Pancreas (tissue), 10 donors: ENCODE data around the gene PACSIN1. TPM values are rescaled to one million over a fixed set of nuclear protein-coding genes. Genes with fewer than 3 reads are reported as not detected.

Experiments
- ATAC-seq, 4 donors: fragments of 200-7000 bp; cut with Tn5 transposase; one replicate each; pipeline versions ENCODE4 v1.8.0 to v1.9.1; 2020; ENCODE audit warnings: mild to moderate bottlenecking in 4 of 4, moderate library complexity in 4 of 4
- DNase-seq, 6 donors: peaks; one replicate each; pipeline ENCODE4 v3.0.0-alpha.2; 2020
- FAIRE-seq: peaks from 2 replicates; lab custom pipeline; 2012; peaks lifted over from hg19 to GRCh38; lab: Jason Lieb, UNC
- H3K27ac ChIP-seq, 4 donors: fragments of 200-600 bp; sonication (generic); 1 replicate in 3 of 4; 2 replicates in 1 of 4; pipeline versions ENCODE4 v1.5.0 to v1.8.0; 2020
- H3K27me3 ChIP-seq, 4 donors: fragments of 200-600 bp; one replicate each; pipeline ENCODE4 v1.8.0; 2021
- H3K36me3 ChIP-seq, 3 donors: fragments of 200-600 bp; sonication (generic) in 1 of 3; one replicate each; pipeline versions ENCODE4 v1.5.0 to v1.8.0; 2020 to 2021
- H3K4me1 ChIP-seq, 3 donors: fragments of 200-600 bp; one replicate each; pipeline ENCODE4 v1.8.0; 2021
- H3K4me3 ChIP-seq, 4 donors: fragments of 200-600 bp; sonication (generic) in 2 of 4; one replicate each; pipeline versions ENCODE4 v1.5.0 to v1.8.0; 2020 to 2021
- H3K9me3 ChIP-seq, 4 donors: fragments of 200-600 bp; one replicate each; pipeline ENCODE4 v1.8.0; 2021
- CTCF ChIP-seq, 4 donors: fragments of 200-600 bp; sonication (generic) in 3 of 4; IDR thresholded peaks; one replicate each; pipeline versions ENCODE4 v1.5.0 to v1.8.0; 2021; ENCODE audit warnings: antibody characterized with exemption in 4 of 4
- WGBS, 2 donors: extraction: QIAGEN DNeasy Blood & Tissue Kit; methylation state at CpG; one replicate each; pipeline ENCODE4 v1.1.7; 2013; 5-methylcytosine and 5-hydroxymethylcytosine counted together
- intact Hi-C, 3 donors: fragments of 100-400 bp; cut with DNase I; formaldehyde crosslinking; loops; one replicate each; pipeline versions ENCODE4 v1.11.1 to v1.14.2; 2022
- polyA plus RNA-seq, 2 donors: library from polyadenylated mRNA; stranded (reverse); fragments of 200-250 nt; gene quantifications; one replicate each; pipeline ENCODE4 v1.2.3, GENCODE V29; 2013
- total RNA-seq, 6 donors: library from RNA; stranded (reverse); fragmentation: NEBNext Ultra II Directional in 4 of 6; extraction: Animal tissue kit (Norgen Biotek cat#: 25700) in 4 of 6; gene quantifications; one replicate each; pipeline versions ENCODE4 v1.2.1 to v1.2.4, GENCODE V29; 2021 to 2023
- donor health status: healthy with polysubstance abuse.
- donor health status: DM: no; HTN: no; CAD: no; lungs with moderate emphysema.
- donor health status: DM: no; HTN: no; CAD: no.
- donor health status: control.
- donor health status: control.
- donor health status: Bipolar disorder and iron deficiency.
- donor health status: DM: yes; HTN: yes; CAD: no.
- donor health status: DM: no; HTN: no; CAD: no.
- donor health status: DM: no; HTN: no; CAD: no.
- donor health status: DM: yes; HTN: yes; CAD: no.

Gene PACSIN1
- 1 to 10 TPM in 1 of 6 donors, under 1 TPM in 5; 0.25 to 1.4 (median 0.63) TPM for total RNA-seq
- polyA plus RNA-seq: 1 to 10 TPM; 1.2 to 2.0 TPM

- peak within 1 kb of the TSS; percentile 23 to 58 (median 38) for H3K4me3 ChIP-seq
- H3K27ac ChIP-seq: no peak within 1 kb of the TSS
- no peak for TF ChIP-seq CTCF (IDR thresholded peaks at IDR 0.05)
- DNase-seq: peak in 4 of 6 donors; percentile 36 to 72 (median 57)
- H3K4me1 ChIP-seq: no peaks in the 10 kb centered on the region
- peak; percentile 80 to 93 (median 88) for ATAC-seq
- WGBS, 2 donors: 2 to 8% methylated on average over 18 to 66 of the region's 67 CpGs
- FAIRE-seq: no peak
- no peaks in the 10 kb centered on the region for H3K9me3 ChIP-seq
- no peaks in the 10 kb centered on the region for H3K36me3 ChIP-seq
- no peaks in the 10 kb centered on the region for H3K27me3 ChIP-seq
- intact Hi-C loops: loop anchor here in 1 of 3 donors (10.0 kb wide), 1 partner anchor 139 kb away; no protein-coding TSS in a partner anchor
Observed at GRCh38 chr6:34465531-34466241, at the start of gene PACSIN1. Gene PACSIN1, plus strand, starts transcription at chr6:34466076. Its CDS starts 60,230 bp downstream, at chr6:34526306.

- ATAC-seq: no peak
- DNase-seq: no peak
- Histone ChIP-seq H3K4me3 (no peak overlapping the region), H3K27ac (no peak overlapping the region), H3K27me3 (no peaks in the 10 kb centered on the region), H3K9me3 (no peaks in the 10 kb centered on the region), H3K36me3 (peaks cover 10 to 51% (median 39%) of the 10 kb centered on the region in 3 donors), H3K4me1 (peaks cover 6 to 11% (median 8%) of the 10 kb centered on the region in 3 donors)
- 66 to 68% methylated on average over 7 of the region's 7 CpGs for WGBS, 2 donors
- TF ChIP-seq CTCF (IDR thresholded peaks at IDR 0.05): no peak
- intact Hi-C loops: loop anchor here in 2 of 3 donors (5.0 to 10.0 kb wide), 2 partner anchors 170 to 172 kb away; partner anchors contain the start of gene SMIM29 (in 2 of the 2)
- FAIRE-seq: no peak
Observed at GRCh38 chr6:34416877-34417371, 49.0 kb upstream of the PACSIN1 start.

GRCh38 chr6:34418367-34418766 lies 47.5 kb upstream of the PACSIN1 start:
- ATAC-seq: no peak
- FAIRE-seq: no peak
- DNase-seq: no peak
- H3K9me3 ChIP-seq: no peaks in the 10 kb centered on the region
- no peak for TF ChIP-seq CTCF (IDR thresholded peaks at IDR 0.05)
- H3K27me3 ChIP-seq: no peaks in the 10 kb centered on the region
- intact Hi-C loops: loop anchor here in 2 of 3 donors (5.0 to 10.0 kb wide), 2 partner anchors 171 to 174 kb away; partner anchors contain the start of gene SMIM29 (in 2 of the 2)
- peaks cover 10 to 63% (median 53%) of the 10 kb centered on the region in 3 donors for H3K36me3 ChIP-seq
- H3K4me1 ChIP-seq: peaks cover 6 to 11% (median 8%) of the 10 kb centered on the region in 3 donors
- 76 to 84% methylated on average over 5 of the region's 5 CpGs for WGBS, 2 donors
- no peak overlapping the region for H3K4me3 ChIP-seq
- H3K27ac ChIP-seq: no peak overlapping the region

GRCh38 chr6:34423254-34423653 lies 42.6 kb upstream of the PACSIN1 start:
- Histone ChIP-seq H3K9me3 (no peaks in the 10 kb centered on the region), H3K4me3 (no peak overlapping the region), H3K4me1 (peaks cover 5 to 8% (median 6%) of the 10 kb centered on the region in 3 donors), H3K36me3 (peaks cover 2 to 60% (median 48%) of the 10 kb centered on the region in 3 donors), H3K27ac (no peak overlapping the region), H3K27me3 (no peaks in the 10 kb centered on the region)
- WGBS, 2 donors: 92 to 95% methylated on average over 5 of the region's 5 CpGs
- intact Hi-C loops: no loop called here
- no peak for TF ChIP-seq CTCF (IDR thresholded peaks at IDR 0.05)
- FAIRE-seq: no peak
- DNase-seq: no peak
- ATAC-seq: no peak
